Activated gamma-delta T cell treated with Interleukin-2 at 50 U/mL for 16 hours (primary cell): Measurements from ENCODE around the gene ZNF776.
"Not testable (repeated sequence)": the region's sequence is repeated elsewhere in the genome, so short reads cannot be mapped to it uniquely, and the experiment has no call there.

Source experiments
- DNase-seq: peaks from one replicate; pipeline ENCODE4 v3.0.0-alpha.2; 2020

ZNF776 gene

DNA sequence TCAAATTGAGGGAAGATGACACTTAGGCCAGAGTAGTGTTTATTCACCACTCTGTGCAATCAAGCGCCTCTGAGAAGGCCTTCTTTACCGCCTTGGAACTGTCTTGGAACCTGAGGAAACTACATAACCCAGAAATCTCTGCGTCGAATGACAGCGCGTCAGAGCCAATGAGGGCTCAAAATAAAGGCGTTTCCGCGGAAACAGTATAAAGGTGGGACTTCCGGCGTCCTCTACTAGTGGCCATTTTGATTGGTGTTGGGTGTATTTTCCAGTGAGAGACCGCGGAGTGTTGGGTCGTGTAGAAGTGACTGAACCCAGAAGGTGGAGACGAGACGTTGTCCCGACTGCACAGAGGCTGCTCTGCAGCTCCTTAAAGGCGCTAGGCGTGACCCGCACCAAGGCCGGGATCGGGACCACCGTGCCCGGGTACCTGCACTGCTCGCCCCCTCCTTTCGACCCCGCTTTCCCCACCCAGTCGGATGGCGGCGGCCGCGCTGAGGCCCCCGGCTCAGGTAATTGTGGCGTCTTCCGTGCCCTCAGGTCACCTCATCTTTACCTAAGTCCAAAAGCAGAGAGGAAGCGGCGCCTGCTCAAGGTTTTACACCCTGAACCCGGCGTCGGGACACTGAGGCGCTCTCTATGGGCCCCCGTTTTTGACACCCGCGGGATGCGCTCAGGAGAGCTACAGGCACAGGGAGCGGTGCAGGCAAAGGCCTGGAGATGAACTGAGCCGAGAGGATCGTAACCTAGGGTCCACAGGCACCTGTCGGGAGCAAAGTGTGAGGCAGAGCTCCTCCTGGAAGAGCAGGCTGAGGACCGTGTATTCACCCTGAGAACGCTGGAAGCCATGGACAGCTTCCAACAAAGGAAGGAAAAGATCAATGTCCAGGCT is at the start of gene ZNF776:
Gene ZNF776, plus strand, starts transcription at position 236 of the 892 bp plus-strand sequence. Its CDS starts 244 bp downstream, at position 480.
- peak; percentile 79 for DNase-seq

DNA sequence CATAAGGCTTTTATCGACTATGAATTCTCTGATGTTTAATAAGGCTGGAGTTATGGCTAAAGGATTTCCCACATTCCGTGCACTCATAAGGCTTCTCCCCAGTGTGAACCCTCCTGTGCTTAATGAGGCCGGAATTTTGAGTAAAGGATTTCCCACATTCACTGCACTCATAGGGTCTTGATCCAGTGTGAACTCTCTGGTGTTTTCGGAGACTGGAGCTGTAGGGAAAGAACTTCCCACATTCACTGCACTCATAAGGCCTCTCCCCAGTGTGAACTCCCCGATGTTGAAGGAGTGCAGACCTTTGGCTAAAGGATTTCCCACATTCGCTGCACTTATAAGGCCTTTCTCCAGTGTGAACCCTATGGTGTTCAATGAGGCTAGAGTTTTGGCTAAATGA is 45.0 kb upstream of the ZNF776 start:
- DNase-seq, result no peak

GRCh38 chr19:57706346-57706745 is 40.3 kb upstream of the ZNF776 start:
- DNase-seq, result no peak

- peak; percentile 38 for DNase-seq
Measured at GRCh38 chr19:57708641-57709361, 37.8 kb upstream of the ZNF776 start, which contains the start of gene ZNF154. ZNF154 (minus strand) TSS chr19:57709204; CDS start chr19:57708971, 233 bp downstream.

DNA sequence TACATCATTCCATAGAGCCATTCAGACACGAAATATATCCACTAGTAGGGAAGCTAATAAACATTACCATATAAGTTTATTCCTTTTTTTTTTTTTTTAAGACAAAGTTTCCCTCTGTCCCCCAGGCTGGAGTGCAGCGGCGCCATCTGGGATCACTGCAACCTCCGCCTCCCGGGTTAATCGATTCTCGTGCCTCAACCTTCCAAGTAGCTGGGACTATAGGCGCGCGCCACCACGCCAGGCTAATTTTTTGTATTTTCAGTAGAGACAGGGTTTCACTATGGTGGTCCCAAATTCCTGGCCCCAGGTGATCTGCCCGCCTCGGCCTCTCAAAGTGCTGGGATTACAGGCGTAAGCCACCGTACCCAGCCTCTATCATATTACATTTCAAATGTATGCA is 37.0 kb upstream of the ZNF776 start:
- DNase-seq, result no peak

- no peak for DNase-seq
Measured at GRCh38 chr19:57712222-57712621, 34.4 kb upstream of the ZNF776 start.

GRCh38 chr19:57719424-57719823 is 27.2 kb upstream of the ZNF776 start:
- no peak for DNase-seq

DNA sequence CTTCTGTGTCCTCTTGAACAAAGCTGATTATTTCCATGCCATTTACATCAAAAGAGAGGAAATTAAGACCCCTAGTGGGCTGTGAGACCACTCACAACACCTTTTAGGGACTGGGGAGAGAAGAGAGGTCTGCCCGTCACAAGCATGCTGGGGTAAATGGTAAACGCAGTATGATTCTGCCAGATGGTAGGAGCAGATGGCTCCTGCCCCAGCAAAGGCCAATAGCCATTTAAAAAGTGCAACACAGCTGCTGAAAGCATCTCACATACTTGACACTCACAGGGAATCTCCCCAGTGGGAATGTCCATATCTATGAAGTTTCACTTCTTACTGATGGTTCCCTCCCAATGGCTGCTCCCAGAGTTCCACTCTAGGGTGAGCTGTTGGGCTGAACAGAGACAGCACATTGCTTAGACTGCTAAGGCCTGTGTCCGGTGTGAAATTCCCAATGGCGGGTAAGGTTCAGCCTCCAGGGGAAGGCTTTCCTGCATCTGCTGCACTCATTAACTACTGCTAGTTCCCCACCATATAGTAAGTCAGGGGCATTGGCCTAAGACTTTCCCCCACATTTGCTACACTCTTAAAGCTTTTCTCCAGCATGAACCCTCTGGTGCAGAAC is 26.6 kb upstream of the ZNF776 start:
- no peak for DNase-seq

GRCh38 chr19:57720878-57721277 is 25.7 kb upstream of the ZNF776 start:
- DNase-seq, result no peak

- DNase-seq, result peak; percentile 14
Measured at GRCh38 chr19:57738320-57738719, 8.3 kb upstream of the ZNF776 start.

DNA sequence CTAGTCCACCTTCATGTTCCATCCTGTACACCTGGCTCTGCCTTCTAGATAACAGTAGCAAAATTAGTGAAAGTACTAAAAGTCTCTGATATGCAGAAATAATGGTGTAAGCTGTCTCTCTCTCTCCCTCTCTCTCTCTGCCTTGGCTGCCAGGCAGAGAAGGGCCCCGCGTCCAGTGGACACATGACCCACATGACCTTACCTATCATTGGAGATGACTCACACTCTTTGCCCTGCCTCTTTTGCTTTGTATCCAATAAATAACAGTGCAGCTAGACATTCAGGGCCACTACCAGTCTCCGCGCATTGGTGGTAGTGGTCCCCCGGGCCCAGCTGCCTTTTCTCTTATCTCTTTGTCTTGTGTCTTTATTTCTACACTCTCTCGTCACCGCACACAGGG is 7.8 kb upstream of the ZNF776 start:
- not testable (repeated sequence) for DNase-seq

DNA sequence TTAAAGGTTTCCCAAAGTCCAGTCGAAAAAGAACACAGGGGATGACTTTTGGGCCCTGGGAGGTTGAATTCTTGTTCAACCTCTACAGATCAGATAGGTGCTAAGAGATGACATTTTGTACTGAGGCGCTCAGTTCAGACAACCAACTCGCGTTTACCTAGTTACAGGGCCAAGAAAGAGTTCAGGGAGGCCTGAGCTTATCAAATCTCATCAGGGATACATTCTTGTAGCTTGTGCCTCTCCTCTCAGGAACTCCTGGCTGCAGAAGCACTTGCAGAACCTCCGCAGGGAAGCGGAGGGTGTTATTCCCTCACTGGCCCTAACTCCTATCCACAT is 825 bp downstream of the ZNF776 start:
- no peak for DNase-seq

GRCh38 chr19:57748029-57748428 is 1.4 kb downstream of the ZNF776 start:
- no peak for DNase-seq

DNA sequence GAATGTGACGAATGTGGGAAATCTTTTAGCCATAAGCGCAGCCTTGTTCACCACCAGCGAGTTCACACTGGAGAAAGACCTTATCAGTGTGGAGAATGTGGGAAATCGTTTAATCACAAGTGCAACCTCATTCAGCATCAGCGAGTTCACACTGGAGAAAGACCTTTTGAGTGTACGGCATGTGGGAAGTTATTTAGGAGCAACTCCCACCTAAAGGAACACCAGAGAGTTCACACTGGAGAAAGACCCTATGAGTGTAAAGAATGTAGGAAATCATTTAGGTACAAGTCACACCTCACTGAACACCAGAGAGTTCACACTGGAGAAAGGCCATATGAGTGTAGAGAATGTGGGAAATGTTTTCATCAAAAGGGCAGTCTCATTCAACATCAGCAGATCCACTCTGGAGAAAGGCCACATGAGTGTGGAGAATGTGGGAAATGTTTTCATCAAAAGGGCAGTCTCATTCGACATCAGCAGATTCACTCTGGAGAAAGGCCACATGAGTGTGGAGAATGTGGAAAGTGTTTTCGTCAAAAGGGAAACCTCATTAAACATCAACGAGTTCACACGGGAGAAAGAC is 7.6 kb downstream of the ZNF776 start:
- DNase-seq, result no peak

GRCh38 chr19:57755031-57755430 is 8.4 kb downstream of the ZNF776 start:
- no peak for DNase-seq

GRCh38 chr19:57757941-57758340 is 11.3 kb downstream of the ZNF776 start:
- no peak for DNase-seq

DNA sequence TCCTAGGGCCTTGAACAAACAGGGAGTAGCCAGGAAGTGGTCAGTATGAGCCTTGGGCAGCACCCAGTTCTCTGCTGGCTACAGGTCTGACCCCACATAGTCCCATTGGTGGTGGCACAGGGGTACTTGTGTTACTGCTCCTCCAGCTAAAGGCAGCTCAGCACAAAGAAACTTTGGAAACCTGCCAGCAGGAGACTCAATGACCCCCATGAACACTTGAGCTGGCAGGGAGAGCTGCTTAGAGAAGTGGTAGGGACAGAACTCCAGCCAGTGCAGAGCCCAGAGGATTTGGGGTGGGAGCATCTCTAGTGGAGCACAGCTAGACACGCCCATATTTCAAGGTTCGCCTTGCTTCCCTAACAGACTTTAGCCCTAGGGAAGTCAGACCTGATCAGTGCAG is 12.5 kb downstream of the ZNF776 start:
- no peak for DNase-seq

GRCh38 chr19:57769345-57770131 is 22.9 kb downstream of the ZNF776 start, which contains the start of gene ZNF586:
ZNF586 (plus strand) TSS chr19:57769676; CDS start chr19:57769843, 167 bp downstream.
- peak; percentile 85 for DNase-seq

GRCh38 chr19:57771417-57771816 is 24.8 kb downstream of the ZNF776 start:
- no peak for DNase-seq

DNA sequence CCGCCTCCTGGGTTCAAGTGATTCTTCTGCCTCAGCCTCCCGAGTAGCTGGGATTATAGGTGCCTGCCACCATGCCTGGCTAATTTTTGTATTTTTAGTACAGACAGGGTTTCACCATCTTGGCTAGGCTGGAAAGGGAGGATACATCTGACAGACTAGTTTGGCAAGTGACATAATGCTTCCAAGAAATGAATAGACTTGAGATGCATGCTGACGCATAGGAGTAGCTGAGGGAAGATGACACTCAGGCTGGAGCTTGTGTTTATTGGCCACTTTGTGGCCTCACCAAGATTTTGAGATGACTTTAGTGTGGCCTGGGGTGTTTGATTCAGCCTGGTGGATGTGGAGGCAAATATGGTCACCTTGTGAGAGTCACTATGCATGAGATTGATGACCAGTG is 26.9 kb downstream of the ZNF776 start:
- DNase-seq, result no peak

DNA sequence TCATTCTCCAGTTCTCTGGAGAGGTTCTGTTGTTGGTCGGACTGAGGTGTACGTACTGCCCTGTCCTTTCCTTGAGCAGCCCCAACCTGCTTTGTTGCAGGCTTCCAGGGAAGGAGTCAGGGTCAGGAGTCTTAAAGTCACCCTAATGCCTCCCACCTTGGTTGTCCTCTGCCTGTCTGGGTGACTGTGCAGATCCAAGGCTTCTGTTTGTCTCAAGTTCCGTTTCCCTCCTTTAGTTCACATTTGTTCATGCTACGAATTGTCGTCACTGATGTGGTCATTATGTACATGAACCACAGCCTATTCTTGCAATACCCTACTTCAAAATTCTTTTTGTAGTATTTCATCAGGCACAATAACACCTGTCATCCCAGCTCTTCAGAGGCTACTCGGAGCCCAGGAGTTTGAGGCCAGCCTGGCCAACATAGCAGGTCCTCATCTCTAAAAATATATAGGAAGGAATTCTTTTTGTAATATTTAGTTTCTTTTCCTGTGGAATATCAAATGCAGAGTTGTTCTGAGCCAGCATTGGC is 30.2 kb downstream of the ZNF776 start:
- DNase-seq, result no peak

- no peak for DNase-seq
Measured at GRCh38 chr19:57778336-57778735, 31.7 kb downstream of the ZNF776 start.
